ENCODE data around the gene HECTD4.
"Not testable (repeated sequence)": the region's sequence is repeated elsewhere in the genome, so short reads cannot be mapped to it uniquely, and the experiment has no call there.

The HECTD4 gene

GRCh38 chr12:112350593-112351592, 31.3 kb downstream of the HECTD4 start:
- no peak for DNase-seq

- DNase-seq, result peak; percentile 77
Observed at GRCh38 chr12:112349431-112349830, 32.8 kb downstream of the HECTD4 start.

DNA sequence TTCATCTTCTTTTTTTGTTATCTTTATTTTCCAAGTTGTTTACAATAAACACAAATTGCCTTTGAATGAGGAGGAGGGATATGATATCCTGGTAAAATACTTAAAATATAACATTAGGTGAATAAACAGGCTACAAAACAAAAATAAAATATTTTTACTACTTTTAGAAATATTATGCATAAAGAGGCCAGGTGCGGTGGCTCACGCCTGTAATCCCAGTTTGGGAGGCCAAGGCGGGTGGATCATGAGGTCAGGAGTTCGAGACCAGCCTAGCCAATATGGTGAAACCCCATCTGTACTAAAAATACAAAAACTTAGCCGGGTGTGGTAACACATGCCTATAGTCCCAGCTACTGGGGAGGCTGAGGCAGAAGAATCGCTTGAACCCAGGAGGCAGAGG, 33.3 kb downstream of the HECTD4 start:
- DNase-seq, result not testable (repeated sequence)

- DNase-seq, result peak; percentile 65
Observed at GRCh38 chr12:112347581-112347982, 34.6 kb downstream of the HECTD4 start.

DNA sequence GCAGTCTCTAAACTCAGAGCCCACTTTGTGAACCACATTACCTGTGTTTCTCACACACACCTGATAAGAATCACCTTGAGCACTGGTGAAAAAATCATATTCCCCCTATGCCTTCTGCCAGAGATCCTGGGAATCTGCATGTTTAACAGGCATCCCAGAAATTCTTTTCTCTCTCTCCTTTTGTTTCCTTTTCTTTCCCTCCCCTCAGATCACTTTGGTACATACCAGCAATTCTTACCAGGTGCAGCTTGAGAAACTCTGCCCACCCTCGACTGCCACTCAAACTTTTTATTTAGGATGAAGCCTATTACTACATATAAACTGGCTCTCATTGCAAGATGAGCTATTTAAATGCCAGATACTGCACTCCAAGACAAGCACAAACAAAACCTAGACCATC, 36.0 kb downstream of the HECTD4 start:
- DNase-seq, result no peak

GRCh38 chr12:112344220-112344619, 38.0 kb downstream of the HECTD4 start:
- DNase-seq, result no peak

DNA sequence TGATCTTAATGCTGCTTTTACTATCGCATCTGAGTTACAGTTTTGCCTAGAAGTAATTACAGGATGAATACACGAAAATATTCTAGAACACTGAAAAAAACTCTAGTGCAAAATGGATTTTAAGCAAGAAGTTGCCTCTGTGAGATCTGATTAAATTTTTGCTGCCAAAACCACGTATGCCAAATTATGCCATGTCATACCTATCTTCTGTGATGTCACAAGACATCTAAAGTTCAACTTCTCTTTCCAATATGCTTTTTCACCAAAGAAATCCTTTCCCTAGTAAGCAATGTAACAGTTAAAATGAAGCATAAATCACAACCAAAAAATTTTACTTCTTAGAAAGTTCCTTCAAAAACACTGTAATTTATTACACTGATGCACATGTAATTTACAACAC, 39.6 kb downstream of the HECTD4 start:
- no peak for DNase-seq

GRCh38 chr12:112341046-112341825, 41.0 kb downstream of the HECTD4 start:
- DNase-seq, result peak; percentile 10

- no peak for DNase-seq
Observed at GRCh38 chr12:112340230-112340629, 42.0 kb downstream of the HECTD4 start.

DNA sequence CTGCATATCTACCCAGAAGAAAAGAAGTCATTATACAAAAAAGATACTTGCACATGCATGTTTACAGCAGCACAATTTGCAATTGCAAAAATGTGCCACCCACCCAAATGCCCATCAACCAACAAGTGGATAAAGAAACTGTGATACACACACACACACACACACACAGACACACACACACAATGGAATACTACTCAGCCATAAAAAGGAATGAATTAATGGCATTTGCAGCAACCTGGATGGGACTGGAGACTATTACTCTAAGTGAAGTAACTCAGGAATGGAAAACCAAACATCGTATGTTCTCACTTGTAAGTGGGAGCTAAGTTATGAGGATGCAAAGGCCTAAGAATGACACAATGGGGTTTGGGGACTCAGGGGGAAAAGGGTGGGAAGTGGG, 47.2 kb downstream of the HECTD4 start:
- DNase-seq, result not testable (repeated sequence)

GRCh38 chr12:112333019-112333418, 49.2 kb downstream of the HECTD4 start:
- no peak for DNase-seq

GRCh38 chr12:112331886-112332285, 50.3 kb downstream of the HECTD4 start:
- no peak for DNase-seq

GRCh38 chr12:112330706-112331105, 51.5 kb downstream of the HECTD4 start:
- DNase-seq, result peak; percentile 11

DNA sequence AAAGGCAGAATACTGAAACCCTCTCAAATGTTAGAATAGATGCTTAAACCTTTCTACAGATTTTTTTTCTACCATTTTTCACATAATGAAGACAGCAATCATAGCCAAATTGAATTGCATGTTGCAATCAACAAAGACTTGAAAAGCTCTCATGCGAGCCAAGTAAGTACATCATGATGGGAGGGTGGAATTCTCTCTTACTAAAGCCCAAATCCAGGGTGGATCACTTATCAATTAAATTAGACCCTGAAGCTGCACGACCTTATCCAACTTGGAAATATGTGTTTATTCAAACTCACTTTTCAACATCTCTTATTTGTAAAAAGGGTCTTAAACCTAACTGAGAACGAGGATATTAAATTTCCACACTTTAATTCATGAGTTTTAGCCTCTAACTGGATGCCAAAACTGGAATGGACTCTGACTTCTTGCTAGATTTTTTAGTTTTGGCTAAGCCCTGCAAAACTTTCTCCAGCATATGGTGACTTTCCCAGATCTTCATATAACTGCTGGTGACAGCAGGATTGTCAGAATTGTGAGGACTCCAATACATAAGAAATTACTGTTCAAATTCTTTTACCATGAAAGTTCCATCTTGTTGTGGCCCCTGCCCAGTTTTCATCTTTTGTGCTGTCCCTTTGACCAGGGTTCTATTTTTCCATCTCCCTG, 53.6 kb downstream of the HECTD4 start:
- no peak for DNase-seq

- peak; percentile 42 for DNase-seq
Observed at GRCh38 chr12:112327209-112327938, 54.9 kb downstream of the HECTD4 start.

DNA sequence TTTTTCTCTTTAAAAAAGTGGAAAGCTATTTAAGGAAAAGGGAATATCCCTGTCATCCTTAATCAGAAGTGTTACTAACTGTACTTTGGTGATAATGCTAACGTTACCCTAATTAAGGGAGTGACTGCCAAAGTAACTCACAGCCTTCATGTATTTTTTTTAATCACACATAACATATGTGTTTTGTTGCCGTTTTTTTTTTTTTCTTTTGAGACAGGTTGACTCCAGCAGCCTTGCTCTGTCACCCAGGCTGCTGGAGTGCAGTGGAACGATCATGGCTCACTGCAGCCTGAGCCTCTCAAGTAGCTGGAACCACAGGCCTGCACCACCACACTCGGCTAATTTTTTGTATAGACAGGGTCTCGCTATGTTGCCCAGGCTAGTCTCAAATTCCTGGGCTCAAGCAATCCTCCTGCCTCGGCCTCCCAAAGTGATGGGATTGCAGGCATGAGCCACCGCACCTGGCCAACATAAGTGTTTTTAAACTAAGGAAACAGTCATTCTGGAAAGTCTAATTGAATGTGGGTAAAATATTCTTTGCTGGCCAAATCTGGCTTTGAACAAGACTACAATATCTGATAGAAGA, 56.5 kb downstream of the HECTD4 start:
- DNase-seq, result no peak

- no peak for DNase-seq
Observed at GRCh38 chr12:112325157-112325556, 57.1 kb downstream of the HECTD4 start.

- DNase-seq, result no peak
Observed at GRCh38 chr12:112322882-112323547, 59.2 kb downstream of the HECTD4 start.

- no peak for DNase-seq
Observed at GRCh38 chr12:112322441-112322840, 59.8 kb downstream of the HECTD4 start.

- no peak for DNase-seq
Observed at GRCh38 chr12:112321245-112321644, 61.0 kb downstream of the HECTD4 start.

GRCh38 chr12:112319395-112319794, 62.8 kb downstream of the HECTD4 start:
- DNase-seq, result no peak

DNA sequence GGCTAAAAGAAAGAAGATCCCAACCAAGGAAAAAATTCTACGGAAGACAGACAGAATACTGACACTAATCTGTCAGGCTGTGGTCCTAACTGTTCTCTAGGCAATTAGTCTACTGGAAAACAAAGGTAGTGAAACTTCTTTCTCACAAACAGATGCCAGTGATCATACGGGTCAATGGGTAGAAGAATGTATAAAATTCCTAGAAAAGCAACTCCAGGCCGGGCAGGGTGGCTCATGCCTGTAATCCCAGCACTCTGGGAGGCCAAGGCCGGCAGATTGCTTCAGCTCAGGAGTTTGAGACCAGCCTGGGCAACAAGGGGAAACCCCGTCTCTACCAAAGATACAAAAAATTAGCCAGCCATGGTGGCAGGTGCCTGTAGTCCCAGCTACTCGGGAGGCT, 64.8 kb downstream of the HECTD4 start:
- no peak for DNase-seq

Data from NCI-H1694 (cell line).